B cell (primary cell): ENCODE data around the gene GDA. TPM values are rescaled to one million over a fixed set of nuclear protein-coding genes. Genes with fewer than 3 reads are reported as not detected.

Experiments
- ATAC-seq: fragments of 200-7000 bp; cut with Tn5 transposase; one replicate; pipeline ENCODE4 v1.10.0; 2021; ENCODE audit warnings: low read depth, mild to moderate bottlenecking, moderate number of reproducible peaks, moderate library complexity
- CTCF ChIA-PET: fragments of 350-600 bp; sonication (Branson Sonifier 250); formaldehyde crosslinking; loops from one replicate; lab custom pipeline; 2021; ENCODE audit warnings: antibody characterized with exemption, inconsistent platforms; lab: Charles Lee
- POLR2A ChIA-PET: fragments of 350-600 bp; sonication (Branson Sonifier 250); formaldehyde crosslinking; loops from one replicate; lab custom pipeline; 2021; ENCODE audit warnings: antibody characterized with exemption; lab: Charles Lee
- DNase-seq: peaks from one replicate; pipeline ENCODE4 v3.0.0; 2013
- H2AFZ ChIP-seq: 2 replicates; pipeline ENCODE4 v1.6.1; 2012; ENCODE audit warnings: mild to moderate bottlenecking, low read depth, low read length; ENCODE audit not compliant: insufficient read depth, poor library complexity, severe bottlenecking
- H3K27ac ChIP-seq, 2 donors: 1 replicate in 1 of 2; 2 replicates in 1 of 2; pipeline ENCODE4 v1.5.1; 2012 to 2013; ENCODE audit warnings: low read length in 2 of 2, mild to moderate bottlenecking in 2 of 2, moderate library complexity in 1 of 2
- H3K27me3 ChIP-seq, 4 experiments: fragments of 200-600 bp in 1 of 4; sonication (generic) in 1 of 4; replicated peaks in 1 of 4; 1 replicate in 2 of 4; 2 replicates in 2 of 4; pipeline versions ENCODE4 v1.6.1 to v1.7.0; 2013 to 2016; ENCODE audit warnings: low read length in 3 of 4, mild to moderate bottlenecking in 2 of 4, mixed read lengths in 1 of 4, moderate library complexity in 1 of 4; ENCODE audit not compliant: insufficient read depth in 4 of 4, control insufficient read depth in 3 of 4; ENCODE audit errors: control extremely low read depth in 1 of 4
- H3K36me3 ChIP-seq, 2 experiments: replicated peaks in 1 of 2; 1 replicate in 1 of 2; 2 replicates in 1 of 2; pipeline versions ENCODE4 v1.6.1 to v1.7.1; 2013; ENCODE audit warnings: low read length in 1 of 2; ENCODE audit not compliant: insufficient read depth in 2 of 2, control insufficient read depth in 1 of 2; ENCODE audit errors: control extremely low read depth in 1 of 2, extremely low read depth in 1 of 2
- H3K4me1 ChIP-seq, 2 donors: fragments of 200-600 bp in 1 of 2; sonication (generic) in 1 of 2; 1 replicate in 1 of 2; 2 replicates in 1 of 2; pipeline versions ENCODE4 v1.5.1 to v1.6.1; 2013 to 2017; ENCODE audit warnings: low read length in 2 of 2; ENCODE audit not compliant: control insufficient read depth in 2 of 2, insufficient read depth in 2 of 2
- H3K4me2 ChIP-seq: replicated peaks from 2 replicates; pipeline ENCODE3; 2012; ENCODE audit warnings: mild to moderate bottlenecking, low read depth, low read length; ENCODE audit not compliant: poor library complexity, severe bottlenecking
- H3K4me3 ChIP-seq, 5 experiments: fragments of 200-600 bp in 1 of 5; sonication (generic) in 1 of 5; 1 replicate in 3 of 5; 2 replicates in 2 of 5; pipeline versions ENCODE4 v1.5.1 to v1.7.0; 2011 to 2016; ENCODE audit warnings: low read length in 4 of 5, mild to moderate bottlenecking in 4 of 5, low read depth in 2 of 5, control low read depth in 1 of 5, moderate library complexity in 1 of 5; ENCODE audit not compliant: insufficient read depth in 1 of 5; ENCODE audit errors: control extremely low read depth in 1 of 5, extremely low read depth in 1 of 5
- H3K79me2 ChIP-seq: fragments of 200-600 bp; sonication (generic); one replicate; pipeline ENCODE4 v1.6.0; 2016; ENCODE audit warnings: low read length; ENCODE audit not compliant: control insufficient read depth, insufficient read depth
- H3K9ac ChIP-seq: fragments of 200-600 bp; sonication (generic); 2 replicates; pipeline ENCODE4 v1.6.1; 2017; ENCODE audit warnings: mild to moderate bottlenecking, low read length, moderate library complexity
- H3K9me3 ChIP-seq, 3 donors: one replicate each; pipeline versions ENCODE4 v1.6.1 to v1.7.1; 2013; ENCODE audit warnings: low read length in 2 of 3; ENCODE audit not compliant: control insufficient read depth in 2 of 3, insufficient read depth in 1 of 3; ENCODE audit errors: control extremely low read depth in 1 of 3
- H4K20me1 ChIP-seq: 2 replicates; pipeline ENCODE4 v1.6.0; 2012; ENCODE audit warnings: mild to moderate bottlenecking, low read length; ENCODE audit not compliant: insufficient read depth, control insufficient read depth, poor library complexity, severe bottlenecking
- H3K27ac Mint-ChIP-seq: one replicate; pipeline ENCODE4 v1.8.0; 2021; ENCODE audit warnings: mixed read lengths
- H3K27me3 Mint-ChIP-seq: one replicate; pipeline ENCODE4 v1.8.0; 2021; ENCODE audit warnings: mixed read lengths
- H3K4me1 Mint-ChIP-seq: one replicate; pipeline ENCODE4 v1.8.0; 2021; ENCODE audit warnings: mixed read lengths
- H3K4me3 Mint-ChIP-seq: one replicate; pipeline ENCODE4 v1.8.0; 2021; ENCODE audit warnings: mixed read lengths
- H3K9me3 Mint-ChIP-seq: one replicate; pipeline ENCODE4 v1.8.0; 2022; ENCODE audit warnings: mixed read lengths; ENCODE audit not compliant: insufficient read depth
- CTCF ChIP-seq: fragments of 200-600 bp; IDR thresholded peaks from one replicate; pipeline ENCODE4 v1.8.0; 2022; ENCODE audit warnings: antibody characterized with exemption, mild to moderate bottlenecking
- EZH2 ChIP-seq: IDR thresholded peaks from 2 replicates; pipeline ENCODE4 v1.6.1; 2012; ENCODE audit warnings: borderline replicate concordance, low read depth, mild to moderate bottlenecking, moderate library complexity, low read length; ENCODE audit not compliant: insufficient read depth, poor library complexity, severe bottlenecking
- WGBS: methylation state at CpG from one replicate; pipeline ENCODE4 v1.1.5; 2013; ENCODE audit warnings: missing lambda C conversion rate; ENCODE audit not compliant: insufficient coverage; 5-methylcytosine and 5-hydroxymethylcytosine counted together
- intact Hi-C: fragments of 100-400 bp; cut with micrococcal nuclease; formaldehyde crosslinking; loops from one replicate; pipeline ENCODE4 v1.10.0; 2022
- polyA plus RNA-seq: library from polyadenylated mRNA; depleted of rRNA; stranded (reverse); fragments of >200 nt; gene quantifications from 2 replicates; pipeline ENCODE4 v1.2.3, GENCODE V29; 2012
- total RNA-seq, 2 donors: library from RNA; stranded (reverse); fragments of 120-200 nt in 1 of 2; gene quantifications; 1 replicate in 1 of 2; 2 replicates in 1 of 2; pipeline versions ENCODE4 v1.2.3 to v1.2.4, GENCODE V29; 2013 to 2022

GDA gene
- total and polyA plus RNA-seq, 2 donors (not counting 1 experiment from before 2014, with no cell fraction given), result not detected

- no peaks in the 10 kb centered on the region for H3K9me3 Mint-ChIP-seq
- TF ChIP-seq EZH2 (no peak), CTCF (no peak)
- no peak overlapping the region for H3K27ac Mint-ChIP-seq
- H3K27me3 ChIP-seq, result no peaks in the 10 kb centered on the region
- WGBS, result 90% methylated on average over 3 of the region's 3 CpGs
- no peaks in the 10 kb centered on the region for H3K36me3 ChIP-seq
- H3K79me2 ChIP-seq, result no peaks in the 10 kb centered on the region
- no peak overlapping the region for H3K27ac ChIP-seq
- ChIA-PET CTCF (interaction anchor here (0.6 to 0.7 kb wide), 2 partner anchors 24 to 46 kb away, joined by 3 read pairs; no protein-coding TSS in a partner anchor), POLR2A (no interaction called here)
- intact Hi-C loops, result no loop called here
- H4K20me1 ChIP-seq, result no peaks in the 10 kb centered on the region
- no peak overlapping the region for H2AFZ ChIP-seq
- no peaks in the 10 kb centered on the region for H3K9me3 ChIP-seq
- no peak overlapping the region for H3K9ac ChIP-seq
- DNase-seq (no peak), ATAC-seq (no peak)
- no peaks in the 10 kb centered on the region for H3K4me1 ChIP-seq
- no peaks in the 10 kb centered on the region for H3K4me1 Mint-ChIP-seq
- no peak overlapping the region for H3K4me3 Mint-ChIP-seq
- no peak overlapping the region for H3K4me3 ChIP-seq
- H3K4me2 ChIP-seq, result no peak overlapping the region
- H3K27me3 Mint-ChIP-seq, result peaks cover 23% of the 10 kb centered on the region
Observed at GRCh38 chr9:72257814-72258213, 108.6 kb downstream of the GDA start.

GRCh38 chr9:72262063-72262462, 112.8 kb downstream of the GDA start:
- WGBS, result 83% methylated on average over 1 of the region's 2 CpGs
- Histone ChIP-seq H3K27ac (no peak overlapping the region), H2AFZ (no peak overlapping the region), H3K4me3 (no peak overlapping the region), H3K79me2 (no peaks in the 10 kb centered on the region), H3K27me3 (no peaks in the 10 kb centered on the region), H3K4me1 (no peaks in the 10 kb centered on the region), H3K9ac (no peak overlapping the region), H3K4me2 (no peak overlapping the region), H3K36me3 (no peaks in the 10 kb centered on the region), H3K9me3 (no peaks in the 10 kb centered on the region), H4K20me1 (no peaks in the 10 kb centered on the region)
- no peak for TF ChIP-seq CTCF
- no peak for TF ChIP-seq EZH2
- peaks cover 16% of the 10 kb centered on the region for H3K27me3 Mint-ChIP-seq
- ATAC-seq (no peak), DNase-seq (no peak)
- POLR2A ChIA-PET, result interaction anchor here (0.7 kb wide), 1 partner anchor 19 kb away, joined by 4 read pairs; no protein-coding TSS in a partner anchor
- H3K4me3 Mint-ChIP-seq, result no peak overlapping the region
- CTCF ChIA-PET, result interaction anchor here (0.9 to 2.3 kb wide), 2 partner anchors 10 to 12 kb away, joined by 3 to 10 read pairs; no protein-coding TSS in a partner anchor
- intact Hi-C loops, result no loop called here
- no peaks in the 10 kb centered on the region for H3K4me1 Mint-ChIP-seq
- H3K27ac Mint-ChIP-seq, result no peak overlapping the region
- H3K9me3 Mint-ChIP-seq, result no peaks in the 10 kb centered on the region
